Memory B cell (primary cell): ENCODE measurements around the gene KRTAP1-3.
"Not testable (repeated sequence)": the region's sequence is repeated elsewhere in the genome, so short reads cannot be mapped to it uniquely, and the experiment has no call there.

Source experiments
- ATAC-seq: fragments of 150-1000 bp; cut with Tn5 transposase; 2 replicates; pipeline ENCODE4 v1.10.0; 2021; ENCODE audit warnings: low read depth, mild to moderate bottlenecking, moderate library complexity
- DNase-seq, 2 donors: peaks; one replicate each; pipeline ENCODE4 v3.0.0; 2022; ENCODE audit warnings: low spot score in 2 of 2
- H3K27ac Mint-ChIP-seq: one replicate; pipeline ENCODE4 v1.8.0; 2022; ENCODE audit warnings: mild to moderate bottlenecking, moderate library complexity, mixed read lengths
- H3K27me3 Mint-ChIP-seq: one replicate; pipeline ENCODE4 v1.8.0; 2022; ENCODE audit warnings: mixed read lengths
- H3K36me3 Mint-ChIP-seq: one replicate; pipeline ENCODE4 v1.8.0; 2022; ENCODE audit warnings: mild to moderate bottlenecking, mixed read lengths
- H3K4me1 Mint-ChIP-seq: one replicate; pipeline ENCODE4 v1.8.0; 2022; ENCODE audit warnings: mixed read lengths
- H3K4me3 Mint-ChIP-seq: one replicate; pipeline ENCODE4 v1.8.0; 2022; ENCODE audit warnings: mild to moderate bottlenecking, moderate library complexity, mixed read lengths
- H3K9me3 Mint-ChIP-seq: one replicate; pipeline ENCODE4 v1.8.0; 2022; ENCODE audit warnings: mixed read lengths

Gene KRTAP1-3

DNA sequence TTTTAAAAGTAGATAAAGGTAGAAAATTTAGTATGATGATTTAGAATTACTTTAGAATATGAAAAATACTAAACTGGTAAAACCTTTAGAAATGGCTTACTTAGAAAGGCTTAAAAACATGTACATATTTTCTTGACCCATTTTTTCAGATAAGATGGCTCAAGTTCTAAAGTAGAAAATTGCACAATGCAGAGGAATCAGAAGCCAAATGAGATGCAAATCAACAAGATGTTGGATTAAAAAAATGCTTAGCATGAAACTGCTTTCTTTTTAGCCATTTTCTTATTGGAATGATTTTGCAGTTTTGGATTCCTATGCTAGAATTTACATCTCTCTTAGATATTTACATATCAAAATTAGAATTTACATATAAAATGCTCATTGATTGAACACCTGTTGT lies 24.2 kb downstream of the KRTAP1-3 start:
- no peaks in the 10 kb centered on the region for H3K4me1 Mint-ChIP-seq
- no peak overlapping the region for H3K27ac Mint-ChIP-seq
- H3K36me3 Mint-ChIP-seq: no peaks in the 10 kb centered on the region
- H3K27me3 Mint-ChIP-seq: peaks cover 10% of the 10 kb centered on the region
- ATAC-seq (no peak), DNase-seq (no peak)
- H3K9me3 Mint-ChIP-seq: no peaks in the 10 kb centered on the region
- H3K4me3 Mint-ChIP-seq: no peak overlapping the region

DNA sequence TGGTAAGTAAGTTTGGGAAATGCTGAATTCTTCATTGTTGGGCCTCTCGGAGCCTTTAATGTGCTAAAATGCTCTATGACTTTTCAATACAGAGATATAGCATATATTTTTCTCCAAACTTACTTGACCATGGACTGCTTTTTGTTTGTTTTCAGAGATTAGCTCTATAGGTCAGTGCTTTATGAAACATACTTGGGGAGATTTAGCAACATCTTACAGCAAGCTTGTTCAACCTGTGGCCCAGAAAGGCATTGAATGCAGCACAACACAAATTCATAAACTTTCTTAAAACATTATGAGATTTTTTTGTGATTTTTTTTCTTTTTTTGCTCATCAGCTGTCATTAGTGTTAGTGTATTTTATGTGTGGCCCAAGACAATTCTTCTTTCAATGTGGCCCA lies 24.7 kb downstream of the KRTAP1-3 start:
- H3K27me3 Mint-ChIP-seq: peaks cover 9% of the 10 kb centered on the region
- DNase-seq: no peak
- no peak overlapping the region for H3K4me3 Mint-ChIP-seq
- no peaks in the 10 kb centered on the region for H3K4me1 Mint-ChIP-seq
- H3K36me3 Mint-ChIP-seq: no peaks in the 10 kb centered on the region
- H3K27ac Mint-ChIP-seq: no peak overlapping the region
- no peak for ATAC-seq
- no peaks in the 10 kb centered on the region for H3K9me3 Mint-ChIP-seq

DNA sequence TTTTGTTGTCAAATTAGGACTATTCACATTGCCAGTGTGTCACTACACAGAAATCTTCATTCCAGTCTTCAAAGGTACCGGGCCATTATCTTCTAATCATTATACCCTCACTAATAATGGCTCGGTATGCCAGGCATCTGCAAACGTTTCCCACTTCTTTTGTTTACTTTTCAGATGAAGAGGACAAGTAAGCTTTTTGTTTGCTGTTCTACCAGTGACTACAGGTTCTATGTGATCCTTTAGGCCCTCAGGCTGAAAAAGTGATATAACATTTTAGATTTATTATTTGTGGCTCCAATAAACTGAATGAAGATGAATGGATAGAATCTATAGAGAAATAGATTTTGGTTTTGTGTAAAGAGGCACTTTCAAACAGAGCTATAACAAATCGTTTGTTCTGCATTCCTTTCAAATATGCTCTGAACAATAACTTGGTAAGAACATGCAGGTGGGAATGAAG lies 25.3 kb downstream of the KRTAP1-3 start:
- H3K9me3 Mint-ChIP-seq: no peaks in the 10 kb centered on the region
- H3K4me3 Mint-ChIP-seq: no peak overlapping the region
- no peaks in the 10 kb centered on the region for H3K4me1 Mint-ChIP-seq
- ATAC-seq (no peak), DNase-seq (no peak)
- H3K27ac Mint-ChIP-seq: no peak overlapping the region
- H3K27me3 Mint-ChIP-seq: peaks cover 9% of the 10 kb centered on the region
- no peaks in the 10 kb centered on the region for H3K36me3 Mint-ChIP-seq

DNA sequence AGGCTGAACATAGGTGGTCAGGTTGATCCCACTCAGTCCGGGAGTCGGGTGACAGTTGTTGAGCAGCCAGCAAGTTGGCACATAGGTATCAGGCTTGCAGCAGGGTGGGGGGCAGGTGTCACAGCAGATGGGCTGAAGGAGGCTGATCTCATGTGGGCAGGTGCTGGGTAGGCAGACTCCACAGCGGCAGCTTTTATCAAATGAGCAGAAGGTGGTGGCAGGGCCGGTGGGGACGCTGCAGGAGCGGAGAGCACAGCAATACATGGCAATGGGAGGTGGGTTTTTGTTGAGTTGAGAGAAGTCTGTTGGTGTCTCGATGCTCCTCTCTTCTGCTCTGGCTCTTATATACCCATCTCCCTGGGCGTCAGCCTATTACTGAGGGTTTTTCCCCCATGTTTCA lies 25.9 kb downstream of the KRTAP1-3 start, which contains the start of gene KRTAP3-1:
Gene KRTAP3-1, minus strand, starts transcription at position 318 of the 400 bp plus-strand sequence. Its CDS starts 54 bp downstream, at position 264.
- H3K27me3 Mint-ChIP-seq: peaks cover 10% of the 10 kb centered on the region
- DNase-seq: no peak
- no peak within 1 kb of the TSS for H3K27ac Mint-ChIP-seq
- H3K9me3 Mint-ChIP-seq: no peaks in the 10 kb centered on the region
- no peaks in the 10 kb centered on the region for H3K36me3 Mint-ChIP-seq
- H3K4me3 Mint-ChIP-seq: no peak within 1 kb of the TSS
- no peak for ATAC-seq
- no peaks in the 10 kb centered on the region for H3K4me1 Mint-ChIP-seq

DNA sequence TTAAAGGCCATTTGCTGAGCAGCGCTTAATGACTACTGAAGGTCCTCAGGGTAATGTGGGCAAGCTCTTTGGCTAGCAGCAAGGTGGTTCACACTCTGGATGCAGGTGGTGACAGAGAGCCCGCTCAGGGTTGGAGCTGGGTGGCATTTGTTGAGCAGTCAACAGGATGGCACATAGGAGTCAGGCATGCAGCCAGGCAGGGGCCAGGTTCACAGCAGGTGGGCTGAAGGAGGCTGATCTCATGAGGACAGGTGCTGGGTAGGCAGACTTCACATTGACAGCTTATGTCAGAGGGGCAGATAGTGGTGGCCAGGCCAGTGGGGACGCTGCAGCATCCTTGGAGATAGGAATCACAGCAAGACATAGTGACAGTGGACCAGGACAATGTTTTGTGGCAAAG lies 30.3 kb downstream of the KRTAP1-3 start:
- ATAC-seq (no peak), DNase-seq (no peak)
- H3K27me3 Mint-ChIP-seq: peaks cover 12% of the 10 kb centered on the region
- H3K4me1 Mint-ChIP-seq: no peaks in the 10 kb centered on the region
- no peak overlapping the region for H3K27ac Mint-ChIP-seq
- H3K9me3 Mint-ChIP-seq: no peaks in the 10 kb centered on the region
- no peaks in the 10 kb centered on the region for H3K36me3 Mint-ChIP-seq
- H3K4me3 Mint-ChIP-seq: no peak overlapping the region

DNA sequence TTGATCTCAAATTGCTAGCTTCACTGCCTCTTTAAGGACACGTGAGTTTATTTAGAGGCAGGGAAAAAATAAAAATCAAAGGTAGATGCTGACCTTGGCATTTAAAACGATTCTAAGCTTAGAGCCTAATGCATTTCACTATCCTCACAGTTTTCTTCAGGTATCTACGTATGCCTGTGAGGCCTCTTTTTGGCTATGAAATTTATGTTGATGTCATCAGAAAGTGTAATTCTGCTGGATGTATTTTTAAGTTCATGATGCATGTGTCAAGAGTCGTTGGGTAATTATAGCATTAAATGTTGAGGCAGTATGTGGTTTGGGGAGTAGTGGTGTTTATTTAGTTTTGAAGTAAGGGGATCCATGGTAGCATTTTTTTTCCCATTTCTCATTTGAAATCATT lies 30.7 kb downstream of the KRTAP1-3 start:
- Mint-ChIP-seq H3K27me3 (peaks cover 13% of the 10 kb centered on the region), H3K9me3 (no peaks in the 10 kb centered on the region), H3K27ac (no peak overlapping the region), H3K4me1 (no peaks in the 10 kb centered on the region), H3K36me3 (no peaks in the 10 kb centered on the region), H3K4me3 (no peak overlapping the region)
- ATAC-seq: no peak
- no peak for DNase-seq

DNA sequence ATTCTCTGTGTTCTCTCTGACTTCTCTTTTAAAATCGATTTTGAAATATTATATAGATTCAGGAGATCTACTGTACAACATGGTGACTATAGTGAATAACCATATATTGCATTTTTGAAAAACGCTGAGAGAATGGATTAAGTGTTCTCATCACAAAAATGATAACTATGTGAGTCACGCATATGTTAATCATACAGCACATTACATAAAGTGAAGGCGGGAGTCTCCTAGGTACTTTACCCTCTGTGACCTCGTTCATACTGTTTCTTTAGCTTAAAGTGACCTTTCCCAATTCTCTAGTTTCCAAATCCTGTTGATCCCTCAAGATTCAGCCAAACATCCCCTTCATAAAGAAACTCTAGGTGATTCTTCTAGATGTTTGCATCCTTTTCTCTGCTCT lies 31.9 kb downstream of the KRTAP1-3 start:
- no peak overlapping the region for H3K4me3 Mint-ChIP-seq
- H3K27me3 Mint-ChIP-seq: peaks cover 12% of the 10 kb centered on the region
- H3K27ac Mint-ChIP-seq: no peak overlapping the region
- no peaks in the 10 kb centered on the region for H3K9me3 Mint-ChIP-seq
- DNase-seq: no peak
- no peaks in the 10 kb centered on the region for H3K36me3 Mint-ChIP-seq
- H3K4me1 Mint-ChIP-seq: no peaks in the 10 kb centered on the region
- ATAC-seq: no peak

DNA sequence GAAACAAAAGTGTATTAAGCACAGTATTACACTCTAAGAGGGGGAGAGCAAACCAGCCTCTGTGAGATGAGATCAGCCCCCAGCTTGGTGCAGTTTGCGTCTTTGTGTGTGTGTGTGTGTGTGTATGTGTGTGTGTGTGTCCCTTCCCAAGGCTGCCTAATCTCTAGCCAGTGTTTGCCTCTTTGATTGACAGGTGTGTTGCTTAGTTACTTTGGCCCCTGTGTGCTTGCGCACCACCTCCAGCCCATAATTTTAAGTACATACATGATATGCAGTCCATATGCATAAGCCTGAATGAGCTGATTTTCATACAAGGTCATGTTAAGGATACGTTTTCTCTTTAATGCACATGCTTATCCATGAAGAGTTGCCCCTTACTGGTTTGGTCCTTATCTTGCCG lies 32.9 kb downstream of the KRTAP1-3 start:
- no peaks in the 10 kb centered on the region for H3K9me3 Mint-ChIP-seq
- DNase-seq: no peak
- H3K4me1 Mint-ChIP-seq: no peaks in the 10 kb centered on the region
- no peak for ATAC-seq
- no peaks in the 10 kb centered on the region for H3K36me3 Mint-ChIP-seq
- H3K4me3 Mint-ChIP-seq: no peak overlapping the region
- H3K27ac Mint-ChIP-seq: no peak overlapping the region
- peaks cover 17% of the 10 kb centered on the region for H3K27me3 Mint-ChIP-seq

DNA sequence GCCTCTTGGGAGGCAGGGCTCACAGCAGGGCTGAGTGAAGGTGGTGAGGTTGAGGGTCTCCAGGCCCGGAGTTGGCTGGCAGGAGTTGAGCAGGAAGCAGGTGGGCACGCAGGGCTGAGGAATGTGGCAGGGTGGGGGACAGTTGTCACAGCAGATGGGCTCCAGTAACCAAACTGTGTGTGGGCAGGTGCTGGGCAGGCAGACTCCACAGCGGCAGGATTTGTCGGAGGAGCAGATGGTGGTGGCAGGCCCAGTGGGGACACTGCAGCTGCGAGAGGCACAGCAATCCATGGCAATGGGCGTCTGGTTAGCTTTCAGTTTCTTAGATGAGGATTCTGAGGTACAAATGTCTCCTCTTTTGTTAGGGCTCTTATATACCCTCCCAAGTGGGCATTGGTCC lies 35.1 kb downstream of the KRTAP1-3 start, which contains the start of gene KRTAP3-2:
Gene KRTAP3-2, minus strand, starts transcription at position 344 of the 400 bp plus-strand sequence. Its CDS starts 53 bp downstream, at position 291.
- not testable (repeated sequence) for DNase-seq, H3K4me3 Mint-ChIP-seq, H3K4me1 Mint-ChIP-seq, H3K9me3 Mint-ChIP-seq, ATAC-seq, H3K27ac Mint-ChIP-seq, H3K36me3 Mint-ChIP-seq
- peaks cover 15% of the 10 kb centered on the region for H3K27me3 Mint-ChIP-seq

DNA sequence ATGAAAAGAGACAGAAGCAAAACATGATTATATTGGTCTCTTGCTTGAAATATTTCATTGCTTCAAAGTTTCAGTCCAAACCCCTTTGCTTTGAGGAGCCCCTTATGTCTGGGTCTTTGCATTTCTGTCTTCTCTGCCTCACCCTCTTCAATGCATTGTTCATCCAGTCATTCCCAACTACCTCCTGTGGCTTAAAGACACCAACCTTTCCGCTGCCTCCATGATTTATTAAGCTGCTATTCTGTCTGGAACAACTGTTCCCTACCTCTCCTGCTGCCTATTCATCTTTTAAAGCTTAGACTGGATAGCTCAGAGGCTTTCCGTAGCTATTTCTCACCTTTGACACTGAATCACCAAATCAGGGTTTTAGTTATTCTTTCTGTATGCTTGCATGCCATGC lies 37.3 kb downstream of the KRTAP1-3 start:
- no peaks in the 10 kb centered on the region for H3K36me3 Mint-ChIP-seq
- peaks cover 13% of the 10 kb centered on the region for H3K27me3 Mint-ChIP-seq
- H3K9me3 Mint-ChIP-seq: no peaks in the 10 kb centered on the region
- no peak overlapping the region for H3K27ac Mint-ChIP-seq
- H3K4me1 Mint-ChIP-seq: no peaks in the 10 kb centered on the region
- ATAC-seq (no peak), DNase-seq (no peak)
- H3K4me3 Mint-ChIP-seq: no peak overlapping the region

DNA sequence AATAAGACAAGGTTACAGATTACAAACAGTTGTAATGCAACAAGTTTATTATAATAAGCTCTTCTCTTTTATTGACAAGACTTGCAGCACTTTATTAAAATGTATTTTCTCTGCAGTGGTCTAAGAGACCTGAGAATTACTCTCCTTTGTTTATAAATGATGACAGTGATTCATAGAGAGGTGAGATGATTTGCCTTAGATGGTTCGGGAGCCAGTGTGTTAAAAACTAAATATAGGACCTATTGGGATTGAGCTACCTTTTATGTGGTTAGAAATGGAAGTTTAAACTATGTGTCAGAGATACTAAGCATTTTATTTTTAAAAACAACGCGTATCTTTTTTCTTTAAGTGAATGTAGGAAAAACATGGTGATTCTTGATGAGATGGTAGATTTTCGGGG lies 37.8 kb downstream of the KRTAP1-3 start:
- ATAC-seq: no peak
- no peaks in the 10 kb centered on the region for H3K4me1 Mint-ChIP-seq
- H3K27ac Mint-ChIP-seq: no peak overlapping the region
- H3K9me3 Mint-ChIP-seq: no peaks in the 10 kb centered on the region
- H3K36me3 Mint-ChIP-seq: no peaks in the 10 kb centered on the region
- no peak for DNase-seq
- H3K4me3 Mint-ChIP-seq: no peak overlapping the region
- peaks cover 13% of the 10 kb centered on the region for H3K27me3 Mint-ChIP-seq

DNA sequence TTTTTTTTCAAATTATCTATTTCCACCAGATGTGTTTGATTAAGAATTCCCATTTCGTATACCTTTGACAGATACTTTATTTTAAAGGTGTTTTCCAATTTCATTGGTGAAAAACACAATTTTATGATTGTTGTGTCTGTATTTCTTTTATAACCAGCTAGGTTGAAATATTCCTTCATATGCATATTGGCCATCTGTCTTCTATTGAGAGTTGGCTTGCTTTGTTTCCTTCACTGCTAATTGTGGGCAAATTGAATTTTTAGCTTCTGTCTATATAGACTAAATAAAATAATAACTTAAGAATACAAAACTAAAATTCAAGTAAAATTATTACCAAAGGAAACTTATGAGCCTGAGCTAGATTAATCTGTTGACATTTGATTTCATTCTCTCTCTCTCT lies 39.6 kb downstream of the KRTAP1-3 start:
- no peak overlapping the region for H3K27ac Mint-ChIP-seq
- no peaks in the 10 kb centered on the region for H3K36me3 Mint-ChIP-seq
- no peaks in the 10 kb centered on the region for H3K4me1 Mint-ChIP-seq
- peaks cover 12% of the 10 kb centered on the region for H3K27me3 Mint-ChIP-seq
- no peak for DNase-seq
- ATAC-seq: no peak
- no peak overlapping the region for H3K4me3 Mint-ChIP-seq
- no peaks in the 10 kb centered on the region for H3K9me3 Mint-ChIP-seq

DNA sequence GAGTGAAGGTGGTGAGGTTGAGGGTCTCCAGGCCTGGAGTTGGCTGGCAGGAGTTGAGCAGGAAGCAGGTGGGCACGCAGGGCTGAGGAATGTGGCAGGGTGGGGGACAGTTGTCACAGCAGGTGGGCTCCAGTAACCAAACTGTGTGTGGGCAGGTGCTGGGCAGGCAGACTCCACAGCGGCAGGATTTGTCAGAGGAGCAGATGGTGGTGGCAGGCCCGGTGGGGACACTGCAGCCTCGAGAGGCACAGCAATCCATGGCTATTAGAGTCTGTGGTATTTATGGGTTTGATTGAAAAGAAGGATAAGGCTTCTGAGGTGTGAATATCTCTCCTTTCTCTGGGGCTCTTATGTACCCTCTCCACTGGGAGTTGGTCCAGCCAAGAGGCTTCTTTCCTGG lies 40.8 kb downstream of the KRTAP1-3 start, which contains the start of gene KRTAP3-3:
Gene KRTAP3-3, minus strand, starts transcription at position 326 of the 400 bp plus-strand sequence. Its CDS starts 67 bp downstream, at position 259.
- ATAC-seq (no peak), DNase-seq (no peak)
- no peaks in the 10 kb centered on the region for H3K4me1 Mint-ChIP-seq
- peaks cover 8% of the 10 kb centered on the region for H3K27me3 Mint-ChIP-seq
- H3K9me3 Mint-ChIP-seq: no peaks in the 10 kb centered on the region
- no peak within 1 kb of the TSS for H3K4me3 Mint-ChIP-seq
- H3K27ac Mint-ChIP-seq: no peak within 1 kb of the TSS
- H3K36me3 Mint-ChIP-seq: no peaks in the 10 kb centered on the region

DNA sequence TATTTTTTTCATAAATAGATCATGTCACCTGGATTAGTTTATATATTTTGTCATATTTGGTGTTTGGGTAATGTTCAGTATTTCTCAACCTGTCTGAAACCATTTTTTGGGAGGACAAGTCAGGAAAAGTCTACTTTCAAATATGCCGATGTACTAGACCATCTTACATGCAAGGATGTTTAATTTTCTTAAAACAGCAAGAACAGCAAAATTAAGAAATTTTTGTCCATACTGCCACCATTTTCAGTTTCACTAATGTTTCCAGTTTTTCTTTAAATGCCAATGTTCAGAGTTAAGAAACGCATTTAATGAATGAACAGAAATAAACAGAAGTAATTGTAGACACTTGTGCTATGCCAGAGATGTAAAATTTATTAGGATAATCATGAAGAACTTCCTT lies 41.6 kb downstream of the KRTAP1-3 start:
- H3K27ac Mint-ChIP-seq: no peak overlapping the region
- H3K36me3 Mint-ChIP-seq: no peaks in the 10 kb centered on the region
- H3K9me3 Mint-ChIP-seq: no peaks in the 10 kb centered on the region
- peaks cover 8% of the 10 kb centered on the region for H3K27me3 Mint-ChIP-seq
- no peaks in the 10 kb centered on the region for H3K4me1 Mint-ChIP-seq
- H3K4me3 Mint-ChIP-seq: no peak overlapping the region
- no peak for ATAC-seq
- DNase-seq: no peak

DNA sequence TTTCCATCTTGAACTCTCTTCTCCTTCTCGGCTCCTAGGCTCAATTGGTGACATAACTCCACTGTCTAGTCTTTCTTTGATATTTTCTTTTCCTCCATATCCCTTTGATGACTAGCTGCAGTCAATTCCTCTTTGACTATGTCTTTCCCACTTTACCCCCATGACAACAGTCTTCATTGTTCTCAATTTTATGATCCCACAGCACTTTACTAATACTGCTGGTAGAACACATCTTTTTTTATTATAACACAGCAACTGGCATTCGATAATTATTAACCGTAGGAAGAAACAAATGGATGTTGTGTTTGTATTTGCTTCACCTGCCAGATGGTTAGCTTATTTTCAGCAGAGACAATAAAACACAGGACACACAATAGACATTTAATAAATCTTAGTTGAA lies 42.0 kb downstream of the KRTAP1-3 start:
- ATAC-seq (no peak), DNase-seq (no peak)
- H3K9me3 Mint-ChIP-seq: no peaks in the 10 kb centered on the region

More for the DNA sequence above, 42.0 kb downstream of the KRTAP1-3 start:
- peaks cover 1% of the 10 kb centered on the region for H3K4me1 Mint-ChIP-seq
- H3K4me3 Mint-ChIP-seq: no peak overlapping the region
- no peaks in the 10 kb centered on the region for H3K36me3 Mint-ChIP-seq
- H3K27ac Mint-ChIP-seq: no peak overlapping the region
- H3K27me3 Mint-ChIP-seq: peaks cover 7% of the 10 kb centered on the region
